GF-D8 (cell line): ENCODE data around the gene MMAB.
A peak's percentile ranks its signal among the peaks of the same experiment; 100 is the strongest.
"Not testable (repeated sequence)": the region's sequence is repeated elsewhere in the genome, so short reads cannot be mapped to it uniquely, and the experiment has no call there.

Experiments used
- DNase-seq: peaks from one replicate; lab custom pipeline; 2025; lab: John Stamatoyannopoulos, UW

The MMAB gene

GRCh38 chr12:109602132-109602531, 28.8 kb upstream of the MMAB start:
- DNase-seq: not testable (repeated sequence)

- DNase-seq: no peak
Measured at GRCh38 chr12:109601557-109601956, 28.3 kb upstream of the MMAB start.

GRCh38 chr12:109600995-109601394, 27.7 kb upstream of the MMAB start:
- DNase-seq: no peak

GRCh38 chr12:109600481-109600880, 27.2 kb upstream of the MMAB start:
- DNase-seq: no peak

GRCh38 chr12:109599087-109599486, 25.8 kb upstream of the MMAB start:
- DNase-seq: no peak

- no peak for DNase-seq
Measured at GRCh38 chr12:109598428-109598854, 25.1 kb upstream of the MMAB start.

GRCh38 chr12:109597795-109598427, 24.6 kb upstream of the MMAB start:
- peak; percentile 10 for DNase-seq

GRCh38 chr12:109597414-109597794, 24.1 kb upstream of the MMAB start:
- DNase-seq: no peak

- DNase-seq: no peak
Measured at GRCh38 chr12:109596418-109597244, 23.3 kb upstream of the MMAB start.

- peak; percentile 76 for DNase-seq
Measured at GRCh38 chr12:109595321-109595902, 22.1 kb upstream of the MMAB start.

- DNase-seq: no peak
Measured at GRCh38 chr12:109594556-109595317, 21.4 kb upstream of the MMAB start.

- DNase-seq: no peak
Measured at GRCh38 chr12:109592905-109593272, 19.6 kb upstream of the MMAB start.

- no peak for DNase-seq
Measured at GRCh38 chr12:109592195-109592904, 19.0 kb upstream of the MMAB start.

- DNase-seq: no peak
Measured at GRCh38 chr12:109591041-109591440, 17.7 kb upstream of the MMAB start.

- DNase-seq: no peak
Measured at GRCh38 chr12:109590566-109590965, 17.3 kb upstream of the MMAB start.

- no peak for DNase-seq
Measured at GRCh38 chr12:109589691-109590245, 16.5 kb upstream of the MMAB start.

- DNase-seq: no peak
Measured at GRCh38 chr12:109589240-109589590, 15.9 kb upstream of the MMAB start.

GRCh38 chr12:109588461-109589239, 15.3 kb upstream of the MMAB start:
- no peak for DNase-seq

- no peak for DNase-seq
Measured at GRCh38 chr12:109587921-109588320, 14.6 kb upstream of the MMAB start.

- no peak for DNase-seq
Measured at GRCh38 chr12:109586385-109587296, 13.3 kb upstream of the MMAB start.
